CD14-positive monocyte (primary cell): ENCODE measurements around the gene VSIR. TPM values are rescaled to one million over a fixed set of nuclear protein-coding genes. Genes with fewer than 3 reads are reported as not detected.

ENCODE experiments used
- DNase-seq, 3 donors: peaks; one replicate each; pipeline ENCODE4 v3.0.0-alpha.2; 2011 to 2022
- H2AFZ ChIP-seq: 2 replicates; pipeline ENCODE4 v1.6.0; 2012; ENCODE audit warnings: mild to moderate bottlenecking, low read depth, low read length, inconsistent platforms; ENCODE audit not compliant: insufficient read depth, poor library complexity, severe bottlenecking
- H3K27ac ChIP-seq, 2 donors: 1 replicate in 1 of 2; 2 replicates in 1 of 2; pipeline ENCODE4 v1.5.1; 2012 to 2013; ENCODE audit warnings: low read length in 2 of 2, control low read depth in 1 of 2, inconsistent platforms in 1 of 2, low read depth in 1 of 2, mild to moderate bottlenecking in 1 of 2
- H3K27me3 ChIP-seq, 2 donors: one replicate each; pipeline versions ENCODE4 v1.6.0 to v1.6.1; 2011 to 2013; ENCODE audit warnings: low read length in 2 of 2; ENCODE audit not compliant: control insufficient read depth in 2 of 2, insufficient read depth in 2 of 2
- H3K36me3 ChIP-seq, 2 donors: replicated peaks in 1 of 2; 1 replicate in 1 of 2; 2 replicates in 1 of 2; pipeline versions ENCODE4 v1.5.1 to v1.6.1; 2012 to 2013; ENCODE audit warnings: low read length in 2 of 2, control low read depth in 1 of 2, inconsistent platforms in 1 of 2, mild to moderate bottlenecking in 1 of 2; ENCODE audit not compliant: insufficient read depth in 2 of 2, control insufficient read depth in 1 of 2
- H3K4me1 ChIP-seq, 2 donors: 1 replicate in 1 of 2; 2 replicates in 1 of 2; pipeline versions ENCODE4 v1.5.1 to v1.6.1; 2012 to 2013; ENCODE audit warnings: low read length in 2 of 2, control low read depth in 1 of 2, inconsistent platforms in 1 of 2, mild to moderate bottlenecking in 1 of 2, moderate library complexity in 1 of 2; ENCODE audit not compliant: insufficient read depth in 2 of 2, control insufficient read depth in 1 of 2
- H3K4me2 ChIP-seq: replicated peaks from 2 replicates; pipeline ENCODE3; 2012; ENCODE audit warnings: low read length, moderate library complexity, mild to moderate bottlenecking; ENCODE audit not compliant: poor library complexity, severe bottlenecking; ENCODE audit errors: extremely low read depth
- H3K4me3 ChIP-seq, 3 experiments: fragments of 200-600 bp in 1 of 3; sonication (generic) in 1 of 3; replicated peaks in 1 of 3; 1 replicate in 2 of 3; 2 replicates in 1 of 3; pipeline ENCODE4 v1.5.1; 2011 to 2013; ENCODE audit warnings: low read length in 3 of 3, mild to moderate bottlenecking in 3 of 3, control low read depth in 2 of 3, low read depth in 2 of 3, inconsistent platforms in 1 of 3, moderate library complexity in 1 of 3
- H3K79me2 ChIP-seq: 2 replicates; pipeline ENCODE4 v1.6.0; 2012; ENCODE audit warnings: mild to moderate bottlenecking, control low read depth, inconsistent platforms, low read length, moderate library complexity; ENCODE audit not compliant: insufficient read depth
- H3K9ac ChIP-seq: 2 replicates; pipeline ENCODE4 v1.6.0; 2017; ENCODE audit warnings: low read length, mild to moderate bottlenecking; ENCODE audit not compliant: insufficient read depth, poor library complexity, severe bottlenecking
- H3K9me3 ChIP-seq, 2 donors: replicated peaks in 1 of 2; 1 replicate in 1 of 2; 2 replicates in 1 of 2; pipeline versions ENCODE4 v1.5.1 to v1.6.1; 2012 to 2013; ENCODE audit warnings: low read length in 2 of 2, control low read depth in 1 of 2; ENCODE audit not compliant: control insufficient read depth in 1 of 2, insufficient read depth in 1 of 2
- H4K20me1 ChIP-seq: 2 replicates; pipeline ENCODE4 v1.6.0; 2012; ENCODE audit warnings: mild to moderate bottlenecking, low read length, control low read depth, moderate library complexity; ENCODE audit not compliant: insufficient read depth
- H3K27ac Mint-ChIP-seq, 7 donors: one replicate each; pipeline ENCODE4 v1.8.0; 2020; ENCODE audit warnings: mild to moderate bottlenecking in 7 of 7, mixed read lengths in 7 of 7, moderate library complexity in 6 of 7, inconsistent platforms in 2 of 7
- H3K27me3 Mint-ChIP-seq, 3 donors: one replicate each; pipeline ENCODE4 v1.8.0; 2021 to 2022; ENCODE audit warnings: low read depth in 3 of 3, mild to moderate bottlenecking in 3 of 3, mixed read lengths in 3 of 3, moderate library complexity in 3 of 3, inconsistent platforms in 1 of 3
- H3K36me3 Mint-ChIP-seq, 2 donors: one replicate each; pipeline ENCODE4 v1.8.0; 2020; ENCODE audit warnings: mixed read lengths in 2 of 2, inconsistent platforms in 1 of 2, mild to moderate bottlenecking in 1 of 2
- H3K4me1 Mint-ChIP-seq: one replicate; pipeline ENCODE4 v1.8.0; 2020; ENCODE audit warnings: mild to moderate bottlenecking, mixed read lengths
- H3K4me3 Mint-ChIP-seq, 2 donors: one replicate each; pipeline ENCODE4 v1.8.0; 2020; ENCODE audit warnings: mild to moderate bottlenecking in 2 of 2, mixed read lengths in 2 of 2, moderate library complexity in 1 of 2
- H3K9me3 Mint-ChIP-seq, 7 donors: one replicate each; pipeline ENCODE4 v1.8.0; 2020 to 2022; ENCODE audit warnings: mixed read lengths in 7 of 7, mild to moderate bottlenecking in 6 of 7, moderate library complexity in 6 of 7, inconsistent platforms in 2 of 7
- CTCF ChIP-seq: fragments of 200-600 bp; IDR thresholded peaks from one replicate; pipeline ENCODE4 v1.8.0; 2022; ENCODE audit warnings: antibody characterized with exemption, mild to moderate bottlenecking
- WGBS: methylation state at CpG from one replicate; pipeline ENCODE4 v1.1.5; 2013; ENCODE audit warnings: missing lambda C conversion rate; ENCODE audit not compliant: insufficient coverage; 5-methylcytosine and 5-hydroxymethylcytosine counted together
- intact Hi-C, 2 donors: fragments of 100-400 bp; cut with micrococcal nuclease; formaldehyde crosslinking; loops; one replicate each; pipeline versions ENCODE4 v1.15.0 to v1.15.1; 2023
- polyA plus RNA-seq, 3 donors: library from polyadenylated mRNA; depleted of rRNA in 1 of 3; unstranded in 2 of 3; stranded (reverse) in 1 of 3; fragments of 300-500 nt in 2 of 3; fragments of >200 nt in 1 of 3; fragmentation: Illumina TruSeq in 2 of 3; gene quantifications; 1 replicate in 2 of 3; 2 replicates in 1 of 3; pipeline ENCODE4 v1.2.3, GENCODE V29; 2012 to 2021

Gene VSIR
- polyA plus RNA-seq, 3 donors = 635 to 1,133 (median 801) TPM

- Histone ChIP-seq H3K27me3 (no peaks in the 10 kb centered on the region), H2AFZ (no peak overlapping the region), H3K4me2 (no peak overlapping the region), H4K20me1 (no peaks in the 10 kb centered on the region), H3K79me2 (no peaks in the 10 kb centered on the region), H3K4me1 (peaks cover 54 to 62% of the 10 kb centered on the region in 2 donors), H3K9ac (no peak overlapping the region), H3K4me3 (no peak overlapping the region), H3K9me3 (no peaks in the 10 kb centered on the region), H3K36me3 (no peaks in the 10 kb centered on the region), H3K27ac (no peak overlapping the region)
- WGBS = 90% methylated on average over 10 of the region's 11 CpGs
- Mint-ChIP-seq H3K4me1 (peaks cover 61% of the 10 kb centered on the region), H3K27me3 (peaks cover 0 to 1% (median 0%) of the 10 kb centered on the region in 3 donors), H3K36me3 (peaks cover 18 to 19% of the 10 kb centered on the region in 2 donors), H3K4me3 (no peak overlapping the region), H3K9me3 (peaks cover 0 to 2% (median 0%) of the 10 kb centered on the region in 7 donors), H3K27ac (no peak overlapping the region)
- TF ChIP-seq CTCF = no peak
- no peak for DNase-seq
- intact Hi-C loops = loop anchor here in 1 of 2 donors (5.0 kb wide), 2 partner anchors 316 to 391 kb away; no protein-coding TSS in a partner anchor
Observed at GRCh38 chr10:71703577-71703976, 69.7 kb downstream of the VSIR start.

- H3K9me3 ChIP-seq = no peaks in the 10 kb centered on the region
- no peaks in the 10 kb centered on the region for H4K20me1 ChIP-seq
- intact Hi-C loops = loop anchor here in 1 of 2 donors (5.0 kb wide), 2 partner anchors 314 to 389 kb away; no protein-coding TSS in a partner anchor
- peak overlapping the region; percentile 54 for H3K9ac ChIP-seq
- TF ChIP-seq CTCF = no peak
- H3K36me3 Mint-ChIP-seq = peaks cover 19 to 23% of the 10 kb centered on the region in 2 donors
- H3K4me3 Mint-ChIP-seq = peak overlapping the region in 1 of 2 donors; percentile 26
- H2AFZ ChIP-seq = peak overlapping the region; percentile 44
- peak overlapping the region; percentile 83 to 95 (median 91) for H3K27ac Mint-ChIP-seq
- peak overlapping the region; percentile 54 for H3K4me2 ChIP-seq
- 64% methylated on average over 7 of the region's 11 CpGs for WGBS
- H3K79me2 ChIP-seq = peaks cover 6% of the 10 kb centered on the region
- DNase-seq = peak; percentile 57 to 68 (median 65)
- H3K27me3 Mint-ChIP-seq = peaks cover 0 to 1% (median 0%) of the 10 kb centered on the region in 3 donors
- no peaks in the 10 kb centered on the region for H3K27me3 ChIP-seq
- peaks cover 66% of the 10 kb centered on the region for H3K4me1 Mint-ChIP-seq
- H3K36me3 ChIP-seq = no peaks in the 10 kb centered on the region
- H3K9me3 Mint-ChIP-seq = peaks cover 0 to 2% (median 0%) of the 10 kb centered on the region in 7 donors
- H3K27ac ChIP-seq = peak overlapping the region; percentile 85 to 90
- H3K4me3 ChIP-seq = peak overlapping the region in 1 of 3 experiments; percentile 43
- peaks cover 63 to 68% of the 10 kb centered on the region in 2 donors for H3K4me1 ChIP-seq
Observed at GRCh38 chr10:71701496-71702132, 71.7 kb downstream of the VSIR start.
